Stimulated activated CD4-positive, alpha-beta T cell treated with anti-CD3 and anti-CD28 coated beads, TNF-alpha, amount 100 ng/mL, for 24 hours (primary cell): ENCODE data around the gene SPINT3.

Experiments used
- DNase-seq, 3 experiments: peaks; one replicate each; pipeline ENCODE4 v3.0.0-alpha.2; 2020; ENCODE audit warnings: low read depth in 3 of 3

The SPINT3 gene

DNA sequence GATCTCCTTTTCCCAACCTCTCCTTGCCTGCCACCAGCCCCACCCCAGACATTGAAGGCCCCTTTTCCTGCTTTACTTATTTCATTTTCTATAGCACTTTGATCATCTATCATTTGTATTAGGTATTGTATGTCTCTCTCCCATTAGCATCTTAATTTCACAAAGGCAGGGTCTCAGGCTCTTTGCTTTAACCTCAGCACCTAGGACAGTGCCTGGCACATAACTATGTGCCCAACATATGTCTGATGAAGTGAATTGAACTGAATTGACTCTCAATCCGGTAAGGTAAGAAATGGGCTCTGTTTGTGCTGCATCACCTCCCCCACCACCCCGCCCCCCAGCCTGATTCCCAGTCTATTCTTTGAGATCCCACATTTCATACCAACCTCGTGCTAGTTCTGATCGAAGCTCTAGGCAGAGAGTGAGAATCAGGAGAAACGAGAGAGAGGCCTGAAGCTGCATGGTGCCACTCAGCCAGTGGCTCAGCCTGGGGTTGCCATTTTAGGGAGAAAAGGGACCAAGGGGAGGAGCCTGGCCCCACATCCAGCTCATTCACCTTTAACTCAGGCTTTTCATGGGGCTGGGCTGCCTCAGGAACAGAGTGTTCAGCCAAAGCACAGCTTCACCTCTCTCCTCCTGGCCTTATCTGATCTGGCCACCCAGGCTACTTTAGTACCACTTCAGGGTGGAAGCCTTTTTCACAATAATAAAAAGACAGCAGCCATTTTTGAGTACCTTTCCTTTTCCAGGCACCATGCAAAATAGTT, at the start of gene SPINT3:
SPINT3 (minus strand) TSS at position 476 of the 767 bp plus-strand sequence; CDS start at position 462, 14 bp downstream.
- no peak for DNase-seq

DNA sequence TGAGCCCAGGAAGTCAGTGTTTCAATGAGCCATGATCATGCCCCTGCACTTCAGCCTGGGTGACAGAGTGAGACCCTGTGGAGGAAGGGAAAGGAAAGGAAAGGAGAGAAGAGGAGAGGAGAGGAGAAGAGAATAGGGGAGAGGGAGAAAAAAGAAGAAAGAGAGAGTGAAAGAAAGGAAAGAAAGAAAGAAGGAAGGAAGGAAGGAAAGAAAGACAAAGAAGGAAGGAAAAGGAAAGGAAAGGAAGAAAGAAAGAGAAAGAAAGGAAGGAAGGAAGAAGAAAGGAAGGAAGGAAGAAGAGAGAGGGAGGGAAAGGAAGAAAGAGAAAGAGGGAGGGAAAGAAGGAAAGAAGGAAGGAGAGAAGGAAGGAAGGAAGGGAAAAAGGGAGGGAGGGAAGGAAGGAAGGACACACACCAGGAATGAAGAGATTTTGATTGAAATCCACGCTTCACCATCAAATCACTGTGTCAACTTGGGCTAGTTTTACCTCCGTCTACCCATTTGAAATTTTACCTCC, 49.4 kb upstream of the SPINT3 start:
- no peak for DNase-seq

DNA sequence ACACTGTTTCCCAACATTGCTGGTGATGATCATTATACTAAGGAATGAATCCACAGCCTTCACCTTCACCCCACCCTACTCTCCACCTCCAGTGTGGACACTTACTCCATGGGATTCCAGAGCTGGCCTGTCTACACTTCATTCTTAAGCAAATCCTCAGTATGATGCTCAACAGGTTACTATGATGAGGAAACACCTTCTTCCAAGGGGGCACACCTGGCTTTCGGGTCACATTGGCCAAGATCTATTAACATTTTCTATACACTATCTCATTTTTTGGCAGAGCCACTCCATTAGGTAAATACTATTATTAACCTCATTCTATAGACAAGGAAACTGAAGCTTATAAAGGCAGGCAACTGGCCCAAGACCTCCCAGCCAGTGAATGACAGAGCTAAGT, 39.8 kb upstream of the SPINT3 start:
- DNase-seq = no peak

DNA sequence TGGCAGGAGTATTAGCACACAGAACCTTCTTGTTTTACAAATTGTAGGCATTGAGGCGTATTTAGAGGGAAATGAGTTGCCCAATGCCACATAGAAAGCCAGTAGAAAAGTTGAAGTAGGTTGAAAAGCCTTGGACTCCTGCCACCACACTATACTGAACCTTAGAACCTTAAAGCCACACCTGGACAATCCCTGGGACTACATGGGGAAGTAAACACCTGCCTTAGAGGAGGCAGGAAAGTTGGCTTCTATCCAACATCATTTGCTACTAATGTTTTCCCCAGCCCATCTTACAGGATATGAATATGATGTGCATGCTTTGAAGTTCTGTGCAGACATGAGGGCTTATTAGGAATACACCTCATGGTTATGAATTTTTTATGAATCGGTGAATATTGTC, 37.0 kb upstream of the SPINT3 start:
- no peak for DNase-seq

GRCh38 chr20:45550765-45551164, 35.3 kb upstream of the SPINT3 start:
- no peak for DNase-seq

DNA sequence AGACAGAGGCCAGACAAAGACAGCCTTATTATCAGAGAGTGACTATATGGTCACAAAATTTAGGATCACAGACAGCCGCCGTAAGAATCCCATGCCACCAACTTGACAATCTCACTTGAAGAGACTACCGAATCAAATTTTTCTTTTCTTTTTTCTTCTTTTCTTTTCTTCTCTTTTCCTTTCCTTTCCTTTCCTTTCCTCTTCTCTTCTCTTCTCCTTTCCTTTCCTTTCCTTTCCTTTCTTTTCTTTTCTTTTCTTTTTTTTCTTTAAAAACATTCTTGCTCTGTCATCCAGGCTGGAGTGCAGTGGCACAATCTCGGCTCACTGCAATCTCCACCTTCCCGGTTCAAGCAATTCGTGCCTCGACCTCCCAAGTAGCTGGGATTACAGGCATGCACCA, 33.0 kb upstream of the SPINT3 start:
- DNase-seq = no peak

GRCh38 chr20:45547206-45547770, 31.9 kb upstream of the SPINT3 start, which contains the start of gene EPPIN:
Gene EPPIN (minus strand): TSS chr20:45547401. CDS start chr20:45547357, 44 bp downstream.
- no peak for DNase-seq

DNA sequence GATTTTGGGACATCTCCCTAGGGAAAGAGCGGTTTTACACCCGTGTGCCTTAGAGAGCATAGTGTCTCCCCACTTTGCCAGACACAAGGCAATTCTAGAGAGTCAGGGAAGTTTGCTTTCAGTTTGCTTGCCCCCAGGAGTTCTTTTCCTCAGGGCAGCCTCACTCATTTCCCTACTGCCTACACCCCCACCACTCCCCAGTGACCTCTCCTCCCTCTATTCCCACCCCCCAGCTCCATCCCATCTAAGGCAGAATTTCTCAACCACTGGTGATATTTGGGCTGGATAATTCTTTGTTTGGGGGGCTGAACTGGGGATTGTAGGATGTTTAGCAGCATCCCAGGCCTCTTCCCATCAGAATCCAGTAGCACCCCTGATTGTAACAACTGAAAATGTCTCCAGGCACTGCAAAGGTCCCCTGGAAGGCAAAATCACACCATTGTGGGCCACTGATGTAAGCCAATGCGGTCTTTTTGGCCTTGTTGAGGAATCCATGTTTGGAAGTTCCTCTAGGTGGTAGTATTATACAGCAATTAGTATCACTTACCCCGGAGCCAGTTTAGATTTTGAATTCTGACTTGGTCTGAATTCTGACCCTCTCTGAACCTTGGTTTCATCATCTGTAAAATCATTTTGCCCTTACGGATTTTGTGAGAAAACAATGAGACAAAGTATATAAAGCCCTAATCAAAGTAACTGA, 30.5 kb upstream of the SPINT3 start:
- no peak for DNase-seq

DNA sequence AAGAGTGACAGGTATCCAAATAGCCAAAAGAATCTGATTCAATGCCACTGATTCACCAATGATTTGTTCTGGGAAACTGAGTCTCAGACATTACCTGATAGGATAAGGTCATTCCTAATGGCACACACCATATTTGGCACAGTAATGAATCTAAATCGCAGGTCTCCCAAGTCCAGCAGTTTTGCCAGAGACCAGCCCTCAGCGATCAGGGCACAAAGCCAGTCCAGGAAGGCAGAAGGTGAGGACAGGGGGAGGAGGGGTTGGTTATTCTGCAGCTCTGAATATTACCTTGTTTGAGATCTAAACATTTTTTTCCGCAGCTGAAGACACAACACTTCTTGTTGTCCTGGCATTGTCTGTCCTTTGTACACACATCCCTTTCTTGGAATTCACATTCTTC, 29.9 kb upstream of the SPINT3 start:
- no peak for DNase-seq

GRCh38 chr20:45539382-45539781, 24.0 kb upstream of the SPINT3 start, which contains the start of gene WFDC6:
Gene WFDC6 (minus strand): TSS chr20:45539482. CDS start chr20:45539407, 75 bp downstream.
- DNase-seq = no peak

DNA sequence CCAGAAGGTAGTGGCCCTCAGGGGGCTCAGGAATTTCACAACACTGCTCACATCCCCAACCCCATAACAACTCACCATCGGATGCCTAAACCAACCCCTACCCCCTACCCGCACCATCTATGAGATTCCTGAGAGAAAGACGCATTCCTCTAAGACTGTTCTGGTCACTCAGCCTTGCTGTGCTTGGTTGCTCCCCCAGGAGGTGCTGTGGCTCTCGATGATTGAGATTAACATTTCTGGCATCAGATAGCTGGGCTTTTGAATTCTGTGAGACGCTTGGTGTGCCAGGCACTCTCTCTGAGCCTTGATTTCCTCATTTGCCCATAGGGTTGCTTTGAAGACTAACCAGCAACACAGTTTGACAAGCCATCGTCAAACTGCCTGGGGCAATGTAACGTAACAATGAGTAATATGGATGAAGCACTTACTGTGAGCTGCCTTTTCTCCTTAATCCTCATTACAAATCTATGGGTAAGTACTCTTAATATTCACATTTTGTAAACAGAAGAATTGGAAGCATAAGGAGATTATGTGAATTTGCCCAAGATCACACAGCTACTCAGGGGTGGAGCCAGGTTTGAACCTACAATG, 22.9 kb upstream of the SPINT3 start:
- no peak for DNase-seq

- DNase-seq = no peak
Observed at GRCh38 chr20:45527294-45527693, 11.9 kb upstream of the SPINT3 start.

- DNase-seq = no peak
Observed at GRCh38 chr20:45523821-45524220, 8.4 kb upstream of the SPINT3 start.

GRCh38 chr20:45518282-45518681, 2.9 kb upstream of the SPINT3 start:
- DNase-seq = no peak

GRCh38 chr20:45510242-45510862, 5.1 kb downstream of the SPINT3 start:
- no peak for DNase-seq

GRCh38 chr20:45509091-45509490, 6.3 kb downstream of the SPINT3 start:
- DNase-seq = no peak

- DNase-seq = no peak
Observed at GRCh38 chr20:45508068-45508886, 7.1 kb downstream of the SPINT3 start.

DNA sequence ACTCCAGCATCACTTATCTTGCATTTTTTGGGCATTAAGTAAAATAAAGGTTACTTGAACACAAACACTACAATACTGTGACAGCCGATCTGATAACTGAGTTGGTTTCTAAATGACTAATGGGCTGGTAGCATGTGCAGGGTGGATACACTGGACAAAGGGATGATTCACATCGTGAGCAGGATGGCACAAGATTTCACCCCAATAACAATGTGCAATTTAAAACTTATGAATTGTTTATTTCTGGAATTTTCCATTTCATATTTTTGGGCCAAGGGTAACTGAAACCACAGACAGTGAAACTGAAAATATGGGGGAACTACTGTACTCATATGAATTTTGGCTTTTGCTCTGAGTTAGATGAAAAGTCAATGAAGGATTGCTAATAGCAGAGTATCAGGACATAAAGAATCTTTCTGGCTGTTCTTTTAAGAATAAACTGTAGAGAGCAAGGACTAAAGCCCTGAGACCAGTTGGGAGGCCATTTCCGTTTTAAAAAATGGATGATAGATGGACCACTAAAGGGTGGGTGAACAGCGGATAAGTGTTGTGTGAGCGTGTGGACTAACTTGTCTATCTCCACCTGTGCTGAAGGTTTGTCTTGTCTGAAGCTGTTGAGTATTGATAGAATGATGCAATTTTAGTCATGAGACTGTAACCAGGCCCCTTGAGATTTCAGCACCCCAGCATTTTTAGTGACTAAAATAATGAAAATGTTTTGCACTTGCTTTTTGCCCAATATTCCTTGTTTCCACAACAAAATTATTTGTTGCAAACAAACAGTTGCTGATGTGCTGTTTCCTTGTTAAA, 8.2 kb downstream of the SPINT3 start:
- no peak for DNase-seq

DNA sequence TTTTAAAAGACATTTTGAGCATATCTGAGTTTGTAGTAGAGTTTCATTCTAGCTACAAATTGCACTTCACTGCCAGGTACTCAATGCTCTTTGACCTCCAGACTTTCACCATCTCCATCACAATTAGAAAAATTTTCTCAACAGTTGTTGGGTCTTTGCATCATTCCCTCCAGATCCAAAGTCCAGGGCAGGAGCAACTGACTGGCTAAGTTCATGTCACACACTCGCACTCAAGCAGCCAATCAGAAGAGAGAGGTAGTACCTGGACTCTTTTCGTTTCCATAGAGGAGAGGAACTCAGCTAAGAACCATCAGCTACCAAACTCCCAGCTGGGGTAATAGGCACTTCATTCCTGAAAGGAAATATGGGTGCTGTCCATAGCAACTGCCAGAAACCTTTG, 9.0 kb downstream of the SPINT3 start:
- no peak for DNase-seq

GRCh38 chr20:45503403-45503802, 12.0 kb downstream of the SPINT3 start:
- DNase-seq = no peak
